CD4-positive, alpha-beta T cell treated with Interleukin-2 at 100 ng/mL for 4 hours (primary cell): ENCODE results near the gene SPRED2.
"Not testable (repeated sequence)": the region's sequence is repeated elsewhere in the genome, so short reads cannot be mapped to it uniquely, and the experiment has no call there.

Experiments
- DNase-seq: peaks from one replicate; pipeline ENCODE4 v3.0.0-alpha.2; 2020; ENCODE audit warnings: low spot score

Gene SPRED2

DNA sequence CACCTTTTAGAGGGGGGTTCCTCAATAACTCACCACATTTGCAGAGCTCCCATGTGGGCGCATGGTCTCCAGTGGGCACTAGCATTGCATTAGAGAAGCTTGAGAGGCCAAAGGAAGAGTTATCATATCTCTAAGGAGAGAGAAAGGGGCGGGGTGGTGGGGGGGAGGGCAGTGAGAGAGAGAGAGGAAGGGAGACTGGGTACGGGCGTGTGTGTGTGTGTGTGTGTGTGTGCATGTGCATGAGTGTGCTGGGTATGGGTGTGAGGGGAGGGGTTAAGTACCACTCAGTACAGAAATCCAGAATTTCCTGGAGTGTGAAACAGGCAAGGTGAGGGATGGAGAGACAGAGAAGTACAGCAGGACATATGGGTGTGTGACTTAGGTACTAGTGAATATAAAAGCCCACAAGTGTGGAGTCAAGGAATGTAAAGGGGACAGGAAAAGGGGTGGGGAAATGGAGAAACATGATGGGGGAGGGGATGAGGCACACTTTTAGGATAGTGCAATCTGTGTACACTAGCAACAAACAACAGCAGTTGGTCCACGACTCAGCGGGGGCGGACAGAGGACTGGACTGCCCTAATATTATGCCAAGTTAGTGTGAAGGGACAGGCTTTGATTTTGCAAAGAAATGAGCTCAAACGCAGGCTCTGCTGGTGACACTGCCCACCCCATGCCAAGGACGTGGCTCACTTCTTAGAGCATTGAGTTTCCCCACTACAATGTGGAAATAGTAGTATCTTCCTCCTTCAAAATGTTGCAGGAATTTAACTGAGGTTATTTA, 91.3 kb downstream of the SPRED2 start:
- no peak for DNase-seq

DNA sequence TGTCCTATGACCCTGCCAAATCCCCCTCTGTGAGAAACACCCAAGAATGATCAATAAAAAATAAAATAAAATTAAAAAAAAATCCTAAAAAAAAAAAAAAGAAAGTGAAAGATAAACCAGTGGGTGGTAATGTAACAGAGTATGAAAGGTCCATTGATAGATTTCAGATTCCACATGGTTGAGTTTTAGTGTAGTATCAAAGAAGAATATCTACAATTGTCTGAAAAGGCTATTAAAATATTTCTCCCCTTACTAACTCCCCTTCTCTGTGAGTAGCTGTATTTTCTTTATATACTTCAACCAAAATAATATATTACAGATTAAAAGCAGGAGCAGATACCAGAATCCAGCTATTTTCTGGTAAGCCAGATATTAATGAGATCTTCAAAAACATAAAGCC, 92.8 kb downstream of the SPRED2 start:
- no peak for DNase-seq

GRCh38 chr2:65338830-65339495, 93.4 kb downstream of the SPRED2 start:
- DNase-seq, result not testable (repeated sequence)

DNA sequence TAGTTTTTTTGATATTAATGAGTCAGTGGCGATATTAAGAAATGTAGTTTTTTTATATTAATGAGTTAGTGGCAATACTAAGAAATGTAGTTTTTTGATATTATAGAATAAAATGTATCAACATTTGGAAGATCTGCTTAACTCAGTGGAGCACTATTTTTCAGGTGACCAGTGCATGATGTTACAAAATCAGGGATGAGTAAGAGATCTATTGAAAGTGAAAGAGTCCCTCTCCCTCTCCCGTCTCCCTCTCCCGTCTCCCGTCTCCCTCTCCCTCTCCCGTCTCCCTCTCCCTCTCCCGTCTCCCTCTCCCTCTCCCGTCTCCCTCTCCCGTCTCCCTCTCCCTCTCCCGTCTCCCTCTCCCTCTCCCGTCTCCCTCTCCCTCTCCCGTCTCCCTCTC, 94.5 kb downstream of the SPRED2 start:
- not testable (repeated sequence) for DNase-seq

- no peak for DNase-seq
These were observed 97.7 kb downstream of the SPRED2 start for GRCh38 chr2:65334714-65335113.

GRCh38 chr2:65331336-65332025, 100.9 kb downstream of the SPRED2 start:
- DNase-seq, result no peak

- DNase-seq, result no peak
These were observed 102.9 kb downstream of the SPRED2 start for GRCh38 chr2:65329525-65329924.

DNA sequence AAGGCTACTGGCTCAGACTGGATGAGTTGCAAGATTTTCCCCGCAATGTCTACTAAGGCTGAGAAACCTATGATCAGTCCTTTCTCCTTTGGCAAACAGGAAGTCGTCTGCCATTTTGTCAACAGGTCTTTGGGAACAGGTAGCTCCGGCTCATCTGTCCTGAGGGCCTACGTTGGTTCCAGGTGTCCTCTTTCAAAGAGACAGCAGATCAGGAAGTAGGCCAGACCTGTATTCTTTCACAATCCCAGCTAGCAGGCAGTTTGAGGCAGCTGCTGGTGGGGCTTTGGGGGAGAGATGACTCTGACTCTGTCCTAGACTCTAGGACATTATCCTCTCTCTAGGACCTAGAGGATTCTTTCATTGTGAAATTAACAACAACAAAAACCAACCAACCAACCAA, 106.1 kb downstream of the SPRED2 start:
- no peak for DNase-seq

GRCh38 chr2:65325066-65325465, 107.3 kb downstream of the SPRED2 start:
- DNase-seq, result no peak

GRCh38 chr2:65320946-65321345, 111.5 kb downstream of the SPRED2 start:
- no peak for DNase-seq

- DNase-seq, result peak; percentile 51
These were observed 112.2 kb downstream of the SPRED2 start for GRCh38 chr2:65320042-65320725.

- DNase-seq, result no peak
These were observed 112.7 kb downstream of the SPRED2 start for GRCh38 chr2:65319674-65320041.

DNA sequence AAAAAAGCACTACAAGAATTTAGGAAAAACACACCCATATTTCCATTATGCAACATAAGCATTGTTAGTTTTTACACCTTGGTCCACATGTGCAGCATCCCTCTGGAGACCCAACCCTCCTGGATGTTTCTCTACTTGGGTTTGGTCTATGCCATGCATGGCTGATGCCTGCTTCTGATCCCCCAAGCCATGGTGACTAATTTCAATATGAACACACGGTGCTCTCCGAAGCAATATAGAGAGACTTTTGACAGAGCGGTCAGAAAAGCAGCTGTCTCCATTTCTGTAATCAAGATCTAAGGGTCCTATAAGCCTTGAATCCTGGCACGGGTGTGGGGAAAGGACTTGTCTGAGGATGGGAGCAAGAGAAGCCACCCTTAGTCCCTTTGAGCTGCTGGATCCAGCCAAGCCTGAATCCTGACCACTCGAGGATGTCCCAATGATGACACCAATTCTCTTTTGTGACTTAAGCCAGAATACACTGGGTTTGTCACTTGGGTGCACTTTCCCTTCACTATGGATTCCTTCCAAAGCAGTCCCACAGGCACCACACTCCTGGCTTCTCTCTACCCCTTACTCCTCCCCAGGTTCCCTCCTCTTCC, 113.2 kb downstream of the SPRED2 start:
- no peak for DNase-seq

GRCh38 chr2:65317841-65318240, 114.6 kb downstream of the SPRED2 start:
- no peak for DNase-seq

- not testable (repeated sequence) for DNase-seq
These were observed 115.0 kb downstream of the SPRED2 start for GRCh38 chr2:65317351-65317750.

DNA sequence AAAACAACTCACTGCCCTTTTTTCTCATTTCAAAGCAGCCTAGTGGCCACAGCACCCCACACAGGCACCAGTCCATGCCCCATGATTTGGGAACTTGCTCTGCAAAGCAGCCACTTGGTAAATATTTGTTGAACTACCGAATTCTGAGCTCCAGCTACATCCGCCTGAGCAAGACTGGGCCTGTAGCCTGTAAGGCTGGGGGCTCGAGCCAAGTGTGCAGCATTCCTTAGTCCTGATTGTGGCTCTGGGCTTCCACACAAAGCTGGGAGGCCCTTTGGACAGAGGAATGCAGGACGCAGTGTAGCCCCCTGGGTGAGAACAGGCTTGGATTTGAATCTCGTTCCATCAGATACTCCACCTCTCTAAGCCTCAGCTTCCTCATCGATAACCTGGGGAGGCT, 116.3 kb downstream of the SPRED2 start:
- no peak for DNase-seq

GRCh38 chr2:65314801-65315441, 117.5 kb downstream of the SPRED2 start:
- no peak for DNase-seq

DNA sequence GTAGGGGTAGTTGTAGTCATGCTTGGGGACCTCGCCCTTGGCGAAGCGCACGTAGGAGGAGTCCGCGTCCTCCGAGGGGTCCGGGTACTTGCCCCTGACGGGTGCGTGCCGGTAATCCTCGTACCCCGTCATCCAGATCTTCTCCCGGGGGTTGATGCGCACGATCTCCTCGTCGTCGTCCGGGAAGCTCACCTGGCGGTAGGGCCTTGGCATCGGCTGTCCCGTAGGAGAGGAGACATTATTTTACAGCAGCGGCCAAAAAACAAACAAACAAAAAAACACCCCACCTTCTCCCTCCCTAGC, 118.5 kb downstream of the SPRED2 start:
- DNase-seq, result no peak

DNA sequence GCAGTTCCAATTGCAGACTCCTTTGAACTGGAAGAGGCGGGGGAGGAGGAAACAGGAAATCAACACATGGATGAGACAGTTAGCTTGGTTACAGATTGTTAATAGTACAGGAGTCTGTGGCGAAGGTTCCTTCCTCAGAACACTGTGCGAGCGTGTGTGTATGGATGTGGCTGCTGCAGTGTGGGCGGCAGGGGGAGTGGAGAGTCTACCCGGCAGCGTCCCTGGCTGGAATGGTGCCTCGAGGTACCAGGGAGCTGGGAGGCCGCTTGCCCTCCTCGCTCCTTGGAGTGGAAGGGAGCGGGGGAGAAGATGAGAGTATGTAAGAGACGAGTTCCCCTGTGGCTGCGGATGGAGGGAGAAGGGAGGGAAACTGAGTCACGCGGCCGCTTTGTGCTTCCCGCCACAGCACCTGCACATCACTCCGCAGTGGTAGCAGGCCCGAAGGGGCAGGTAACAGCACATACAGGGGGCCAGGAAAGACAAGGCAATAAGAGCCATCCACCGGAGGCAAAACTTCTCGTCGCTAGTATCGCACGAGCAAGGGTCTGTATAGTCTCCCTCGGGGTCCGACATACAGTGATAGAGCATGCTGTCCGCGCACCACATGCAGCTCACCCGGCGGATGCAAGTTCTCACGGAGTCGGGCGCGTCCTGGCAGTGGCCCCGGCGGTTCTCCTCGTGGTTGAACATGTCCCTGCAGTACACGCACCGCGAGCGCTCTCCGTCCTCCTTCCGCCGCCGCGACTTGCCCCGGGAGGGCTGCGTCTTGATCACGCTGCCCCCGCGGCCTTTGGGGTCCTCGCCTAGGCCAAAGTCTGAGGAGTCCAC, 119.1 kb downstream of the SPRED2 start:
- no peak for DNase-seq

DNA sequence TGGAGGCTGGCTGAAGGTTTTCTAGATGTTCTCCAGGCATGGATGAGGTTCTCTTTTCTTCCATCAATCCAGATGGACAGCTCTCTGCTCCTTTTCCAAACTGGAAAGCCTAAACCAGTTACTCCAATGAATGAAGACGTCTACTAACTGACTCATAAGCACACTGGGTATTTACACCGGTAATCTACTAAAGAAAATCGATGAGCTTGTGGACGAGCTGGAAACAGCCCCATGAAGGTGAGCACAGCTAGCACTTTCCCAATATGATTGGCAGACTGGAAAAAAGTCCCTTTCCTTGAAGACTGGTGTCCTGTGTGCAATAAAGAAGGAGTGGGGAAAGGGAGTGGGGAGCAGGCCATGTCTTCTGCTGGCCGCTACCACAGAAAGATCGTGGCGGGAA, 120.8 kb downstream of the SPRED2 start:
- DNase-seq, result no peak

DNA sequence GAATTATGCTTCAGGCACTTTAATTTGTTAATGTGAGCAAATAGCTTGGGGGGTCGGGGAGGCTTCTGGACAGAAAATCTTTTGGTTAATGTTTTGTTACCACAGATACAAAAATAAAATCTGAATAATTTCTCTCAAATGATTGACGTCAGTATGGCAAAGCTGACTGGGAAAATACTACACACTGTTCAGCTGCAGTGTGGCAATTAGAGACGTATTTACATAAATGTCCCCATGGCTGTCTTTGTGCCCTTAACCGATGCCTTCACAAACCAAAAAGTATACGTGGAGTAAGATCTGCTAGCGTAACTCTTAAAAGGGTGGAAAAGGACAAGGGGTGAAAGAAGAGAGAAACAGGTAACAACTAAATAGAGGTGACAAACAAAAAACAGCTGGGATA, 121.3 kb downstream of the SPRED2 start:
- DNase-seq, result no peak
